ENCODE results near the gene SLC7A1. TPM values are rescaled to one million over a fixed set of nuclear protein-coding genes. Genes with fewer than 3 reads are reported as not detected.

The SLC7A1 gene
- total RNA-seq, 4 donors from 2014 or later, result 1.6 to 4.6 (median 3.7) TPM

GRCh38 chr13:29500386-29500785 is 95.1 kb downstream of the SLC7A1 start:
- ATAC-seq, result no peak
- in situ Hi-C loops (cut with MboI; ENCODE audit: low sequenced_read_pairs in 4 of 4), result no loop called here

GRCh38 chr13:29499506-29500165 is 95.9 kb downstream of the SLC7A1 start:
- Histone ChIP-seq H3K36me3 (no peaks in the 10 kb centered on the region), H3K27me3 (peaks cover 14 to 27% (median 27%) of the 10 kb centered on the region in 3 donors), H3K4me1 (peaks cover 0 to 8% of the 10 kb centered on the region in 2 donors), H3K27ac (no peak overlapping the region), H3K4me3 (no peak overlapping the region), H3K9me3 (no peaks in the 10 kb centered on the region)
- in situ Hi-C loops (cut with MboI; ENCODE audit: low sequenced_read_pairs in 4 of 4) (no loop called here), intact Hi-C loops (cut with DNase I; ENCODE audit: low total_unique reads) (no loop called here)
- DNase-seq, result no peak
- no peak for ATAC-seq
- no peak for TF ChIP-seq POLR2A (IDR thresholded peaks at IDR 0.05)
- no peak for TF ChIP-seq CTCF (IDR thresholded peaks at IDR 0.05 in 4 of 5, conservative IDR thresholded peaks at IDR 0.05 in 1 of 5)

More at GRCh38 chr13:29500386-29500785, 95.1 kb downstream of the SLC7A1 start:
- Histone ChIP-seq H3K4me1 (peaks cover 0 to 8% of the 10 kb centered on the region in 2 donors), H3K36me3 (no peaks in the 10 kb centered on the region), H3K27me3 (peaks cover 14 to 33% (median 27%) of the 10 kb centered on the region in 3 donors), H3K4me3 (no peak overlapping the region), H3K27ac (no peak overlapping the region), H3K9me3 (no peaks in the 10 kb centered on the region)
- no peak for DNase-seq
- intact Hi-C loops (cut with DNase I; ENCODE audit: low total_unique reads), result no loop called here
- TF ChIP-seq CTCF (IDR thresholded peaks at IDR 0.05 in 4 of 5, conservative IDR thresholded peaks at IDR 0.05 in 1 of 5), result no peak
- no peak for TF ChIP-seq POLR2A (IDR thresholded peaks at IDR 0.05)

GRCh38 chr13:29498426-29499040 is 97.0 kb downstream of the SLC7A1 start:
- no peak overlapping the region for H3K27ac ChIP-seq
- H3K9me3 ChIP-seq, result no peaks in the 10 kb centered on the region
- DNase-seq, result no peak
- in situ Hi-C loops (cut with MboI; ENCODE audit: low sequenced_read_pairs in 4 of 4), result no loop called here
- no peak overlapping the region for H3K4me3 ChIP-seq
- intact Hi-C loops (cut with DNase I; ENCODE audit: low total_unique reads), result no loop called here
- TF ChIP-seq POLR2A (IDR thresholded peaks at IDR 0.05) (no peak), CTCF (IDR thresholded peaks at IDR 0.05 in 4 of 5, conservative IDR thresholded peaks at IDR 0.05 in 1 of 5) (no peak)
- peaks cover 15 to 22% (median 18%) of the 10 kb centered on the region in 3 donors for H3K27me3 ChIP-seq
- no peaks in the 10 kb centered on the region for H3K36me3 ChIP-seq
- ATAC-seq, result no peak
- H3K4me1 ChIP-seq, result peaks cover 0 to 8% of the 10 kb centered on the region in 2 donors

GRCh38 chr13:29497137-29497654 is 98.3 kb downstream of the SLC7A1 start:
- no peak overlapping the region for H3K4me3 ChIP-seq

More at GRCh38 chr13:29497137-29497654, 98.3 kb downstream of the SLC7A1 start:
- no peaks in the 10 kb centered on the region for H3K36me3 ChIP-seq
- intact Hi-C loops (cut with DNase I; ENCODE audit: low total_unique reads), result no loop called here
- H3K9me3 ChIP-seq, result no peaks in the 10 kb centered on the region
- peaks cover 6 to 14% (median 9%) of the 10 kb centered on the region in 3 donors for H3K27me3 ChIP-seq
- ATAC-seq (peak in 1 of 2 donors; percentile 39), DNase-seq (peak in 1 of 2 donors; percentile 9)
- peaks cover 0 to 8% of the 10 kb centered on the region in 2 donors for H3K4me1 ChIP-seq
- in situ Hi-C loops (cut with MboI; ENCODE audit: low sequenced_read_pairs in 4 of 4), result no loop called here
- TF ChIP-seq CTCF (IDR thresholded peaks at IDR 0.05 in 4 of 5, conservative IDR thresholded peaks at IDR 0.05 in 1 of 5) (no peak), POLR2A (IDR thresholded peaks at IDR 0.05) (no peak)
- no peak overlapping the region for H3K27ac ChIP-seq
